Measurements from ENCODE around the gene ITGBL1. TPM values are rescaled to one million over a fixed set of nuclear protein-coding genes. Genes with fewer than 3 reads are reported as not detected.

Gene ITGBL1
- total RNA-seq, 2 donors from 2014 or later: not detected

- DNase-seq (no peak), ATAC-seq (replicated peaks in 1 of 2) (no peak)
- Mint-ChIP-seq H3K27ac (no peak overlapping the region), H3K4me3 (no peak overlapping the region), H3K4me1 (ENCODE audit: low read depth) (no peaks in the 10 kb centered on the region), H3K36me3 (ENCODE audit: insufficient read depth in 2 of 2) (no peaks in the 10 kb centered on the region), H3K27me3 (ENCODE audit: low read depth) (peaks cover 2% of the 10 kb centered on the region), H3K9me3 (no peaks in the 10 kb centered on the region)
These were observed 302.9 kb downstream of the ITGBL1 start for GRCh38 chr13:101755228-101755887.

GRCh38 chr13:101757446-101758039 lies 305.1 kb downstream of the ITGBL1 start:
- ATAC-seq (replicated peaks in 1 of 2): peak; percentile 48 to 58

GRCh38 chr13:101763191-101763590 lies 310.7 kb downstream of the ITGBL1 start:
- H3K9me3 Mint-ChIP-seq: no peaks in the 10 kb centered on the region
- H3K4me3 Mint-ChIP-seq: no peak overlapping the region
- H3K4me1 Mint-ChIP-seq (ENCODE audit: low read depth): no peaks in the 10 kb centered on the region
- no peaks in the 10 kb centered on the region for H3K36me3 Mint-ChIP-seq (ENCODE audit: insufficient read depth in 2 of 2)
- ATAC-seq (replicated peaks in 1 of 2): no peak
- no peak overlapping the region for H3K27ac Mint-ChIP-seq
- H3K27me3 Mint-ChIP-seq (ENCODE audit: low read depth): peaks cover 15% of the 10 kb centered on the region
- DNase-seq: no peak

More at GRCh38 chr13:101757446-101758039, 305.1 kb downstream of the ITGBL1 start:
- no peak overlapping the region for H3K27ac Mint-ChIP-seq
- H3K27me3 Mint-ChIP-seq (ENCODE audit: low read depth): peaks cover 8% of the 10 kb centered on the region
- no peaks in the 10 kb centered on the region for H3K36me3 Mint-ChIP-seq (ENCODE audit: insufficient read depth in 2 of 2)
- no peaks in the 10 kb centered on the region for H3K9me3 Mint-ChIP-seq
- DNase-seq: no peak
- no peaks in the 10 kb centered on the region for H3K4me1 Mint-ChIP-seq (ENCODE audit: low read depth)
- no peak overlapping the region for H3K4me3 Mint-ChIP-seq

Other genes starting within 250 kb of the ITGBL1 start
- not detected for gene NALCN, start 36.2 kb upstream of the ITGBL1 start, total RNA-seq